Sigmoid colon (tissue), 7 donors: Measurements from ENCODE around the gene MLXIP. TPM values are rescaled to one million over a fixed set of nuclear protein-coding genes. Genes with fewer than 3 reads are reported as not detected.
A peak's percentile ranks its signal among the peaks of the same experiment; 100 is the strongest.
"Not testable (repeated sequence)": the region's sequence is repeated elsewhere in the genome, so short reads cannot be mapped to it uniquely, and the experiment has no call there.

ENCODE experiments used
- DNase-seq: peaks from one replicate; pipeline ENCODE4 v3.0.0-alpha.2; 2019
- H3K27ac ChIP-seq, 4 donors: fragments of 200-600 bp; sonication (generic); one replicate each; pipeline ENCODE4 v1.5.1; 2016 to 2019; ENCODE audit warnings: mild to moderate bottlenecking in 1 of 4
- H3K27me3 ChIP-seq, 3 donors: fragments of 200-600 bp; sonication (generic); one replicate each; pipeline ENCODE4 v1.5.1; 2019; ENCODE audit warnings: mild to moderate bottlenecking in 1 of 3
- H3K36me3 ChIP-seq, 4 donors: fragments of 200-600 bp; sonication (generic); one replicate each; pipeline ENCODE4 v1.5.1; 2016 to 2019
- H3K4me1 ChIP-seq, 4 donors: fragments of 200-600 bp; sonication (generic); one replicate each; pipeline ENCODE4 v1.5.1; 2017 to 2019
- H3K4me3 ChIP-seq, 4 donors: fragments of 200-600 bp; sonication (generic); one replicate each; pipeline ENCODE4 v1.5.1; 2017 to 2019; ENCODE audit warnings: mild to moderate bottlenecking in 2 of 4, moderate library complexity in 1 of 4
- H3K9me3 ChIP-seq, 4 donors: fragments of 200-600 bp in 3 of 4; sonication (generic) in 3 of 4; one replicate each; pipeline versions ENCODE4 v1.5.1 to v1.6.1; 2013 to 2019
- CTCF ChIP-seq, 4 experiments: fragments of 450-650 bp in 3 of 4; fragments of 200-600 bp in 1 of 4; IDR thresholded peaks; one replicate each; pipeline ENCODE4 v1.5.1; 2016 to 2019; ENCODE audit warnings: antibody characterized with exemption in 4 of 4, mild to moderate bottlenecking in 3 of 4, moderate library complexity in 2 of 4
- EP300 ChIP-seq, 4 donors: sonication (generic); formaldehyde crosslinking; IDR thresholded peaks; one replicate each; pipeline ENCODE4 v1.6.1; 2017; ENCODE audit warnings: antibody characterized with exemption in 4 of 4
- POLR2A ChIP-seq, 2 donors: fragments of 450-650 bp; IDR thresholded peaks; one replicate each; pipeline ENCODE4 v1.6.1; 2016; ENCODE audit warnings: antibody characterized with exemption in 2 of 2, mild to moderate bottlenecking in 2 of 2, moderate library complexity in 2 of 2
- POLR2AphosphoS5 ChIP-seq, 4 donors: sonication (generic); formaldehyde crosslinking; IDR thresholded peaks; one replicate each; pipeline ENCODE4 v1.6.1; 2017; ENCODE audit warnings: antibody characterized with exemption in 4 of 4
- WGBS, 2 donors: extraction: QIAGEN DNeasy Blood & Tissue Kit; methylation state at CpG; one replicate each; pipeline ENCODE4 v1.1.7; 2013; 5-methylcytosine and 5-hydroxymethylcytosine counted together
- intact Hi-C: fragments of 100-400 bp; cut with DNase I; formaldehyde crosslinking; loops from one replicate; pipeline ENCODE4 v1.15.1; 2023
- polyA plus RNA-seq, 3 donors: library from polyadenylated mRNA; stranded (reverse); fragments of 200-250 nt; gene quantifications; one replicate each; pipeline ENCODE4 v1.2.3, GENCODE V29; 2013
- total RNA-seq, 4 donors: library from RNA; depleted of rRNA; stranded (reverse); fragments of >200 nt; gene quantifications; one replicate each; pipeline ENCODE4 v1.1.0, GENCODE V29; 2016
- donor health status: healthy with polysubstance abuse.
- donor health status: Bipolar disorder and iron deficiency.
- donor health status: healthy.

The MLXIP gene
- total and polyA plus RNA-seq, 7 donors, result 15.6 to 141 (median 37.5) TPM

GRCh38 chr12:122107261-122107660, 28.7 kb downstream of the MLXIP start:
- Histone ChIP-seq H3K4me3 (no peak overlapping the region), H3K9me3 (no peaks in the 10 kb centered on the region), H3K27ac (peak overlapping the region in 3 of 4 donors; percentile 72 to 78 (median 75)), H3K36me3 (no peaks in the 10 kb centered on the region), H3K4me1 (peaks cover 0 to 86% (median 83%) of the 10 kb centered on the region in 4 donors), H3K27me3 (no peaks in the 10 kb centered on the region)
- WGBS, 2 donors, result 22 to 65% methylated on average over 6 of the region's 6 CpGs
- intact Hi-C loops, result no loop called here
- no peak for TF ChIP-seq POLR2A (IDR thresholded peaks at IDR 0.05)
- no peak for TF ChIP-seq EP300 (IDR thresholded peaks at IDR 0.05)
- TF ChIP-seq CTCF (IDR thresholded peaks at IDR 0.05), result no peak
- no peak for TF ChIP-seq POLR2AphosphoS5 (IDR thresholded peaks at IDR 0.05)
- DNase-seq, result peak; percentile 50

DNA sequence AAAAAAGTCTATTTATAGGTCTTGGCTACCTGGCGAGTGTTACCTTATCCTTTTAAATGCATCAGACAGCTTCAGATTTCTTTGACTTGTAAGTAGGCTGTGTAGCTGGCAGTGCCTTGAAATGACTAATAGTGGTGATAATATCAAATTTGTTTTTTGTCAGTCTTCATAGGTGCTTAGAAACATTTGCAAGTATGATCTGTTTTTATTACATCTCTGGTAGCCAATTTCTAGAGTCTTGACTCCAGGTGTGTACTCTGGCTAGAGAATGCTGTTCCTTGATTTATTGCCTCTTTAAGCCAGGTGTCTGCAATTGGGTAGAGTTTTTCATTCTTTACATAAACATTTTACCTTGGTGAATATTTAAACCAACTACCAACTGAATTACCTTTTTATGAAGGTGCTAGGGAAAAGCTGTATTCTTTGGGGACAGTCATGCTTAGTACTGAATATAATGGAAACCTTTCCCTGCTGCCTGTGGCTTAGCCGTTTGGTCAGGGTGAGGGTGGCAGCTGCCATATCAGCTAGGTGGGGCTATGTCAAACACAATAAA, 32.6 kb downstream of the MLXIP start:
- Histone ChIP-seq H3K36me3 (peaks cover 0 to 4% (median 0%) of the 10 kb centered on the region in 4 donors), H3K9me3 (no peaks in the 10 kb centered on the region), H3K27ac (peak overlapping the region in 1 of 4 donors; percentile 38), H3K4me3 (no peak overlapping the region), H3K27me3 (no peaks in the 10 kb centered on the region), H3K4me1 (peaks cover 0 to 68% (median 66%) of the 10 kb centered on the region in 4 donors)
- intact Hi-C loops, result no loop called here
- no peak for TF ChIP-seq POLR2AphosphoS5 (IDR thresholded peaks at IDR 0.05)
- TF ChIP-seq POLR2A (IDR thresholded peaks at IDR 0.05), result no peak
- no peak for TF ChIP-seq CTCF (IDR thresholded peaks at IDR 0.05)
- no peak for TF ChIP-seq EP300 (IDR thresholded peaks at IDR 0.05)
- no peak for DNase-seq
- 24 to 52% methylated on average over 2 of the region's 2 CpGs for WGBS, 2 donors

- H3K27ac ChIP-seq, result peak overlapping the region in 3 of 4 donors; percentile 53 to 77 (median 74)
- H3K4me1 ChIP-seq, result peaks cover 0 to 74% (median 61%) of the 10 kb centered on the region in 4 donors
- 19 to 70% methylated on average over 16 of the region's 16 CpGs for WGBS, 2 donors
- H3K27me3 ChIP-seq, result no peaks in the 10 kb centered on the region
- peak; percentile 69 for DNase-seq
- H3K9me3 ChIP-seq, result no peaks in the 10 kb centered on the region
- TF ChIP-seq EP300 (IDR thresholded peaks at IDR 0.05) (no peak), CTCF (IDR thresholded peaks at IDR 0.05) (peak in 1 of 4 experiments; percentile 12)
- intact Hi-C loops, result no loop called here
- H3K4me3 ChIP-seq, result no peak overlapping the region
- peaks cover 0 to 4% (median 0%) of the 10 kb centered on the region in 4 donors for H3K36me3 ChIP-seq
Measured at GRCh38 chr12:122116707-122117535, 38.4 kb downstream of the MLXIP start.

DNA sequence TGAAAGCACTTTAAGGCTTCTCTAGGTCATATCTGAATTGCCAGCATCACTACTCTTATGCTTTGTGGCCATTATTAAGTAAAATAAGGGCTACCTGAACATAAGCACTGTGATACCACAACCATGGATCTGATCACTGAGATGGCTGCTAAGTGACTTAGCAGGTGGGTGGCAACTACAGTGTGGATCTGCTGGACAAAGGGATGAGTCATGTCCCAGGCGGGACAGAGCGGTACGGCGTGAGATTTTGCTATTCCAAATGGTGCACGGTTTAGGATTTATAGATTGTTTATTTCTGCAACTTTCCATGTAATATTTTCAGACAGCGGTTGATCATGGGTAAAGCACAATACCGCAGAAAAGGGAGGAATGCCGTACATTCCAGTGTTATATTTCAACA, 39.4 kb downstream of the MLXIP start:
- Histone ChIP-seq H3K4me3 (no peak overlapping the region), H3K36me3 (peaks cover 0 to 4% (median 0%) of the 10 kb centered on the region in 4 donors), H3K27ac (peak overlapping the region in 3 of 4 donors; percentile 53 to 77 (median 74)), H3K27me3 (no peaks in the 10 kb centered on the region), H3K4me1 (peaks cover 0 to 81% (median 65%) of the 10 kb centered on the region in 4 donors), H3K9me3 (no peaks in the 10 kb centered on the region)
- no peak for TF ChIP-seq POLR2A (IDR thresholded peaks at IDR 0.05)
- no peak for TF ChIP-seq CTCF (IDR thresholded peaks at IDR 0.05)
- peak in 3 of 4 donors; percentile 29 to 43 (median 42) for TF ChIP-seq POLR2AphosphoS5 (IDR thresholded peaks at IDR 0.05)
- no peak for TF ChIP-seq EP300 (IDR thresholded peaks at IDR 0.05)
- peak; percentile 65 for DNase-seq
- 24 to 66% methylated on average over 8 of the region's 8 CpGs for WGBS, 2 donors
- intact Hi-C loops, result no loop called here

GRCh38 chr12:122121341-122121740, 42.8 kb downstream of the MLXIP start:
- peak; percentile 60 for DNase-seq
- H3K4me1 ChIP-seq, result peaks cover 0 to 95% (median 79%) of the 10 kb centered on the region in 4 donors

More at GRCh38 chr12:122121341-122121740, 42.8 kb downstream of the MLXIP start:
- not testable (repeated sequence) for H3K27me3 ChIP-seq, H3K4me3 ChIP-seq, H3K36me3 ChIP-seq, H3K9me3 ChIP-seq
- 64 to 84% methylated on average over 11 of the region's 11 CpGs for WGBS, 2 donors
- intact Hi-C loops, result loop anchor here (5.0 kb wide), 1 partner anchor 39 kb away; no protein-coding TSS in a partner anchor
- H3K27ac ChIP-seq, result peak overlapping the region in 3 of 4 donors; percentile 73 to 77 (median 75)
